Measurements from ENCODE around the gene TBC1D22A. TPM values are rescaled to one million over a fixed set of nuclear protein-coding genes. Genes with fewer than 3 reads are reported as not detected.

Gene TBC1D22A
- total and polyA plus RNA-seq, 2 experiments from 2014 or later: 9.6 to 13.3 TPM

DNA sequence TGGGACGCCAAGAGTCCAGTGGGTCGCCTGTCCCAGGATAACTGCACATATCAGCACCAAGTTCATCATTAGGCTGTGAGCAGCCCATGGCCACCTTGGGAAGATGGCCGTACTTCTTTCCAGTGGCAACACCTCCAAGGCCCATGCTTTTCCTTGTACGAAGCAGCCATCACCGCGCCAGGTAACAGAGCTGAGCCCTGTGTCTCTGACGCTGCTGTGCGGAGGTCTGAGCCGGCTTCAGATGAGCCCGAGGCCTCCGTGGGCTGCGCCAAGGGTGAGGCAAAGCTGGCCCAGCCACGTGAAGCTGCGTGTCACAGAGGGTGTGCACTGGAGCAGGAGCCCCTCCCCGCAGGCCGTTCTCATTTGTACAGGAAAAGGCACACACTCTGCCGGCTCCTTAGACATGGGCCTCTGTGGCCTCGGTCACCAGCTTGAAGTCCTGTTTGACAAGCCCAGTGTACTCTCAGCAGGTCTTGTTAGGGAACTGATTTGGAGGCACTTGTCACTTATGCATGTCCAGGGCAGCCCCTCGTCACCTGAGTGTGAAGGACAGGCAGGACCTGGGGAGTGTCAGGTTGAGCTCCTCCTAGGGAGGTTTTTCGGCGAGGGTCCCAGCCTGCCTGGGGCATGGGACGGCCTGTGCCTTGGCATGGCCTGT, 401.5 kb downstream of the TBC1D22A start:
- no peak for ATAC-seq
- no peak overlapping the region for H3K27ac Mint-ChIP-seq

More for the DNA sequence above, 401.5 kb downstream of the TBC1D22A start:
- H3K27ac ChIP-seq (ENCODE audit: low read depth): no peak overlapping the region
- Mint-ChIP-seq H3K36me3 (ENCODE audit: low read depth) (peaks cover 14% of the 10 kb centered on the region), H3K4me3 (no peak overlapping the region), H3K9me3 (peaks cover 14% of the 10 kb centered on the region), H3K27me3 (ENCODE audit: insufficient read depth, low read depth, poor library complexity) (peaks cover 2% of the 10 kb centered on the region), H3K4me1 (0 out of 3 replicates have a peak, but pooled peaks cover 2% of the 10 kb centered on the region)
- no peaks in the 10 kb centered on the region for H3K4me1 ChIP-seq (ENCODE audit: insufficient read depth)
- no peak overlapping the region for H3K4me2 ChIP-seq
- H3F3A ChIP-seq (replicated peaks; ENCODE audit: low read depth): no peaks in the 10 kb centered on the region
- DNase-seq (ENCODE audit: low spot score): no peak
- no peaks in the 10 kb centered on the region for H3K79me2 ChIP-seq (replicated peaks; ENCODE audit: insufficient read depth)
- TF ChIP-seq, protein P1, sequence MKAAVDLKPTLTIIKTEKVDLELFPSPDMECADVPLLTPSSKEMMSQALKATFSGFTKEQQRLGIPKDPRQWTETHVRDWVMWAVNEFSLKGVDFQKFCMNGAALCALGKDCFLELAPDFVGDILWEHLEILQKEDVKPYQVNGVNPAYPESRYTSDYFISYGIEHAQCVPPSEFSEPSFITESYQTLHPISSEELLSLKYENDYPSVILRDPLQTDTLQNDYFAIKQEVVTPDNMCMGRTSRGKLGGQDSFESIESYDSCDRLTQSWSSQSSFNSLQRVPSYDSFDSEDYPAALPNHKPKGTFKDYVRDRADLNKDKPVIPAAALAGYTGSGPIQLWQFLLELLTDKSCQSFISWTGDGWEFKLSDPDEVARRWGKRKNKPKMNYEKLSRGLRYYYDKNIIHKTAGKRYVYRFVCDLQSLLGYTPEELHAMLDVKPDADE (IDR thresholded peaks at IDR 0.05): no peak
- TF ChIP-seq, protein P2, sequence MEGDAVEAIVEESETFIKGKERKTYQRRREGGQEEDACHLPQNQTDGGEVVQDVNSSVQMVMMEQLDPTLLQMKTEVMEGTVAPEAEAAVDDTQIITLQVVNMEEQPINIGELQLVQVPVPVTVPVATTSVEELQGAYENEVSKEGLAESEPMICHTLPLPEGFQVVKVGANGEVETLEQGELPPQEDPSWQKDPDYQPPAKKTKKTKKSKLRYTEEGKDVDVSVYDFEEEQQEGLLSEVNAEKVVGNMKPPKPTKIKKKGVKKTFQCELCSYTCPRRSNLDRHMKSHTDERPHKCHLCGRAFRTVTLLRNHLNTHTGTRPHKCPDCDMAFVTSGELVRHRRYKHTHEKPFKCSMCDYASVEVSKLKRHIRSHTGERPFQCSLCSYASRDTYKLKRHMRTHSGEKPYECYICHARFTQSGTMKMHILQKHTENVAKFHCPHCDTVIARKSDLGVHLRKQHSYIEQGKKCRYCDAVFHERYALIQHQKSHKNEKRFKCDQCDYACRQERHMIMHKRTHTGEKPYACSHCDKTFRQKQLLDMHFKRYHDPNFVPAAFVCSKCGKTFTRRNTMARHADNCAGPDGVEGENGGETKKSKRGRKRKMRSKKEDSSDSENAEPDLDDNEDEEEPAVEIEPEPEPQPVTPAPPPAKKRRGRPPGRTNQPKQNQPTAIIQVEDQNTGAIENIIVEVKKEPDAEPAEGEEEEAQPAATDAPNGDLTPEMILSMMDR (conservative IDR thresholded peaks at IDR 0.05; ENCODE audit: low read depth in 2 of 2): no peak
- TF ChIP-seq EZH2 (IDR thresholded peaks at IDR 0.05; ENCODE audit: low read depth, unreplicated experiment) (no peak), JUNB (IDR thresholded peaks at IDR 0.05; ENCODE audit: unreplicated experiment) (no peak), EZH2phosphoT487 (IDR thresholded peaks at IDR 0.05; ENCODE audit: unreplicated experiment) (no peak), CREB1 (CRISPR knock-in tag; IDR thresholded peaks at IDR 0.05; ENCODE audit: low read depth) (no peak), STAT1 (IDR thresholded peaks at IDR 0.05; ENCODE audit: unreplicated experiment) (no peak), POLR2AphosphoS5 (IDR thresholded peaks at IDR 0.05; ENCODE audit: low read depth) (no peak), ZNF331 (CRISPR knock-in tag; IDR thresholded peaks at IDR 0.05; ENCODE audit: low read depth) (no peak), NANOG (IDR thresholded peaks at IDR 0.05; ENCODE audit: borderline replicate concordance) (no peak), ZNF114 (CRISPR knock-in tag; IDR thresholded peaks at IDR 0.05) (no peak)
- TF ChIP-seq, protein P3, sequence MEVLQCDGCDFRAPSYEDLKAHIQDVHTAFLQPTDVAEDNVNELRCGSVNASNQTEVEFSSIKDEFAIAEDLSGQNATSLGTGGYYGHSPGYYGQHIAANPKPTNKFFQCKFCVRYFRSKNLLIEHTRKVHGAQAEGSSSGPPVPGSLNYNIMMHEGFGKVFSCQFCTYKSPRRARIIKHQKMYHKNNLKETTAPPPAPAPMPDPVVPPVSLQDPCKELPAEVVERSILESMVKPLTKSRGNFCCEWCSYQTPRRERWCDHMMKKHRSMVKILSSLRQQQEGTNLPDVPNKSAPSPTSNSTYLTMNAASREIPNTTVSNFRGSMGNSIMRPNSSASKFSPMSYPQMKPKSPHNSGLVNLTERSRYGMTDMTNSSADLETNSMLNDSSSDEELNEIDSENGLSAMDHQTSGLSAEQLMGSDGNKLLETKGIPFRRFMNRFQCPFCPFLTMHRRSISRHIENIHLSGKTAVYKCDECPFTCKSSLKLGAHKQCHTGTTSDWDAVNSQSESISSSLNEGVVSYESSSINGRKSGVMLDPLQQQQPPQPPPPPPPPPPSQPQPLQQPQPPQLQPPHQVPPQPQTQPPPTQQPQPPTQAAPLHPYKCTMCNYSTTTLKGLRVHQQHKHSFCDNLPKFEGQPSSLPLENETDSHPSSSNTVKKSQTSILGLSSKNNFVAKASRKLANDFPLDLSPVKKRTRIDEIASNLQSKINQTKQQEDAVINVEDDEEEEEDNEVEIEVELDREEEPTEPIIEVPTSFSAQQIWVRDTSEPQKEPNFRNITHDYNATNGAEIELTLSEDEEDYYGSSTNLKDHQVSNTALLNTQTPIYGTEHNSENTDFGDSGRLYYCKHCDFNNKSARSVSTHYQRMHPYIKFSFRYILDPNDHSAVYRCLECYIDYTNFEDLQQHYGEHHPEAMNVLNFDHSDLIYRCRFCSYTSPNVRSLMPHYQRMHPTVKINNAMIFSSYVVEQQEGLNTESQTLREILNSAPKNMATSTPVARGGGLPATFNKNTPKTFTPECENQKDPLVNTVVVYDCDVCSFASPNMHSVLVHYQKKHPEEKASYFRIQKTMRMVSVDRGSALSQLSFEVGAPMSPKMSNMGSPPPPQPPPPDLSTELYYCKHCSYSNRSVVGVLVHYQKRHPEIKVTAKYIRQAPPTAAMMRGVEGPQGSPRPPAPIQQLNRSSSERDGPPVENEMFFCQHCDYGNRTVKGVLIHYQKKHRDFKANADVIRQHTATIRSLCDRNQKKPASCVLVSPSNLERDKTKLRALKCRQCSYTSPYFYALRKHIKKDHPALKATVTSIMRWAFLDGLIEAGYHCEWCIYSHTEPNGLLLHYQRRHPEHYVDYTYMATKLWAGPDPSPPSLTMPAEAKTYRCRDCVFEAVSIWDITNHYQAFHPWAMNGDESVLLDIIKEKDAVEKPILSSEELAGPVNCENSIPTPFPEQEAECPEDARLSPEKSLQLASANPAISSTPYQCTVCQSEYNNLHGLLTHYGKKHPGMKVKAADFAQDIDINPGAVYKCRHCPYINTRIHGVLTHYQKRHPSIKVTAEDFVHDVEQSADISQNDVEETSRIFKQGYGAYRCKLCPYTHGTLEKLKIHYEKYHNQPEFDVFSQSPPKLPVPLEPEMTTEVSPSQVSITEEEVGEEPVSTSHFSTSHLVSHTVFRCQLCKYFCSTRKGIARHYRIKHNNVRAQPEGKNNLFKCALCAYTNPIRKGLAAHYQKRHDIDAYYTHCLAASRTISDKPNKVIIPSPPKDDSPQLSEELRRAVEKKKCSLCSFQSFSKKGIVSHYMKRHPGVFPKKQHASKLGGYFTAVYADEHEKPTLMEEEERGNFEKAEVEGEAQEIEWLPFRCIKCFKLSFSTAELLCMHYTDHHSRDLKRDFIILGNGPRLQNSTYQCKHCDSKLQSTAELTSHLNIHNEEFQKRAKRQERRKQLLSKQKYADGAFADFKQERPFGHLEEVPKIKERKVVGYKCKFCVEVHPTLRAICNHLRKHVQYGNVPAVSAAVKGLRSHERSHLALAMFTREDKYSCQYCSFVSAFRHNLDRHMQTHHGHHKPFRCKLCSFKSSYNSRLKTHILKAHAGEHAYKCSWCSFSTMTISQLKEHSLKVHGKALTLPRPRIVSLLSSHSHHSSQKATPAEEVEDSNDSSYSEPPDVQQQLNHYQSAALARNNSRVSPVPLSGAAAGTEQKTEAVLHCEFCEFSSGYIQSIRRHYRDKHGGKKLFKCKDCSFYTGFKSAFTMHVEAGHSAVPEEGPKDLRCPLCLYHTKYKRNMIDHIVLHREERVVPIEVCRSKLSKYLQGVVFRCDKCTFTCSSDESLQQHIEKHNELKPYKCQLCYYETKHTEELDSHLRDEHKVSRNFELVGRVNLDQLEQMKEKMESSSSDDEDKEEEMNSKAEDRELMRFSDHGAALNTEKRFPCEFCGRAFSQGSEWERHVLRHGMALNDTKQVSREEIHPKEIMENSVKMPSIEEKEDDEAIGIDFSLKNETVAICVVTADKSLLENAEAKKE (CRISPR knock-in tag; IDR thresholded peaks at IDR 0.05): no peak
- TF ChIP-seq, protein P4, sequence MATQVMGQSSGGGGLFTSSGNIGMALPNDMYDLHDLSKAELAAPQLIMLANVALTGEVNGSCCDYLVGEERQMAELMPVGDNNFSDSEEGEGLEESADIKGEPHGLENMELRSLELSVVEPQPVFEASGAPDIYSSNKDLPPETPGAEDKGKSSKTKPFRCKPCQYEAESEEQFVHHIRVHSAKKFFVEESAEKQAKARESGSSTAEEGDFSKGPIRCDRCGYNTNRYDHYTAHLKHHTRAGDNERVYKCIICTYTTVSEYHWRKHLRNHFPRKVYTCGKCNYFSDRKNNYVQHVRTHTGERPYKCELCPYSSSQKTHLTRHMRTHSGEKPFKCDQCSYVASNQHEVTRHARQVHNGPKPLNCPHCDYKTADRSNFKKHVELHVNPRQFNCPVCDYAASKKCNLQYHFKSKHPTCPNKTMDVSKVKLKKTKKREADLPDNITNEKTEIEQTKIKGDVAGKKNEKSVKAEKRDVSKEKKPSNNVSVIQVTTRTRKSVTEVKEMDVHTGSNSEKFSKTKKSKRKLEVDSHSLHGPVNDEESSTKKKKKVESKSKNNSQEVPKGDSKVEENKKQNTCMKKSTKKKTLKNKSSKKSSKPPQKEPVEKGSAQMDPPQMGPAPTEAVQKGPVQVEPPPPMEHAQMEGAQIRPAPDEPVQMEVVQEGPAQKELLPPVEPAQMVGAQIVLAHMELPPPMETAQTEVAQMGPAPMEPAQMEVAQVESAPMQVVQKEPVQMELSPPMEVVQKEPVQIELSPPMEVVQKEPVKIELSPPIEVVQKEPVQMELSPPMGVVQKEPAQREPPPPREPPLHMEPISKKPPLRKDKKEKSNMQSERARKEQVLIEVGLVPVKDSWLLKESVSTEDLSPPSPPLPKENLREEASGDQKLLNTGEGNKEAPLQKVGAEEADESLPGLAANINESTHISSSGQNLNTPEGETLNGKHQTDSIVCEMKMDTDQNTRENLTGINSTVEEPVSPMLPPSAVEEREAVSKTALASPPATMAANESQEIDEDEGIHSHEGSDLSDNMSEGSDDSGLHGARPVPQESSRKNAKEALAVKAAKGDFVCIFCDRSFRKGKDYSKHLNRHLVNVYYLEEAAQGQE (IDR thresholded peaks at IDR 0.05; ENCODE audit: unreplicated experiment): no peak
- H3K27me3 ChIP-seq (ENCODE audit: insufficient read depth): no peaks in the 10 kb centered on the region
- no peak overlapping the region for H3K4me3 ChIP-seq
- peaks cover 3% of the 10 kb centered on the region; the same call in 1 of the 2 replicates for H3K36me3 ChIP-seq (ENCODE audit: insufficient read depth)
- no peaks in the 10 kb centered on the region for H4K20me1 ChIP-seq (replicated peaks; ENCODE audit: insufficient read depth)
- H3K9me2 ChIP-seq (ENCODE audit: insufficient read depth): no peaks in the 10 kb centered on the region
- no peak overlapping the region for H2AFZ ChIP-seq
